Epidermal melanocyte (primary cell): Measurements from ENCODE around the gene PLXNA1.

Experiments used
- DNase-seq: peaks from one replicate; pipeline ENCODE4 v3.0.0; 2011; ENCODE audit warnings: low spot score; ENCODE audit not compliant: insufficient read length

The PLXNA1 gene

GRCh38 chr3:127017229-127017628 is 34.3 kb downstream of the PLXNA1 start:
- DNase-seq: no peak

DNA sequence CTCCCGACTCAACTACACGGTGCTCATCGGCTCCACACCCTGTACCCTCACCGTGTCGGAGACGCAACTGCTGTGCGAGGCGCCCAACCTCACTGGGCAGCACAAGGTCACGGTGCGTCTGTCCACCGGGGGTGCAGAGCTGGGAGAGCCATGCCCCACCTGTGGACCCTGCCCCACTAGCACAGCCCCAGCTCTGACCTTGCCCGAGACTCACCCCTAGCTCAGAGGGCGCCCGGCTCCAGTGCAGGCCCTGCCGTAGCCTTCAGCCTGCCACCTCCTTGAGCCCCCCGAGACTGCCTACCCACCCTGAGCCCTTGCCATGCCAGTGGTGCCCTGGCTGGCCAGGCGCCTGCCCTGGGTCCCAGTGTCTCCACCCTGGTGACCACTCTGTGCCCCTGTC is 34.9 kb downstream of the PLXNA1 start:
- no peak for DNase-seq

DNA sequence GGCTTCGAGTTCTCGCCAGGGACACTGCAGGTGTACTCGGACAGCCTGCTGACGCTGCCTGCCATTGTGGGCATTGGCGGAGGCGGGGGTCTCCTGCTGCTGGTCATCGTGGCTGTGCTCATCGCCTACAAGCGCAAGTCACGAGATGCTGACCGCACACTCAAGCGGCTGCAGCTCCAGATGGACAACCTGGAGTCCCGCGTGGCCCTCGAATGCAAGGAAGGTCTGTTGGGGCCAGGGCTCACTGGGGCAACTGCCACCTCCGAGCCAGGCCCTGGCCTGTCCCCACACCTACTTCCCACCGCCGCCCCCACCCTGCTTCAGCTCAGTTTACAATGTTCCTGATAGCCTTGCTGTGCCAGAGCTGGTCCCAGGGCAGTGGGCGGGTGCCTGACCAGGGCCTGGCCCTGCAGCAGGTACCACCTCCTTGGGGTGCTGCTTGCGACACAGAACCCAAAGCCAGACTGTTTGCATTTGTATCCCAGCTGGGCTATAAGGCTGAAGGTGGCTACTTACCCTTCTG is 35.5 kb downstream of the PLXNA1 start:
- no peak for DNase-seq

DNA sequence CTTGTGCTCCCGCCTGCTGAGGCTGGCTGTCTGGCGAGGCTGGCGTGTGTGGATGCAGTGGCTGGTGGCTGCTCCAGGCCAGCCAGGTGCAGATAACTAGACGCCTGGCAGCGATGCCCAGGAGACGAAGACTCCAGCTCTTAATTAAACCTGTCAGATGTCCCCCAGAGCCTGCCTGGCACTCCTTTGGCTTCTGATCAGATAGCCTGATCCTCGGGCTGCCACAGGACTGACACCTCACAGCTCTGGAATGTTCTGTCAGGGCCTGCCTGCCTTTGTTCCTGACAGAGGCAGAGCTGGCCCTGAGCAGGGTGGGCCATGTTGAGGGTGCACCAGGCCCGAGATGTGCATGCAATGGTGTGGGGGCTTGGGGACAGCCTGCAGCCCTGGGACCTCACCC is 36.5 kb downstream of the PLXNA1 start:
- DNase-seq: peak; percentile 62

GRCh38 chr3:127020543-127020942 is 37.6 kb downstream of the PLXNA1 start:
- DNase-seq: no peak

DNA sequence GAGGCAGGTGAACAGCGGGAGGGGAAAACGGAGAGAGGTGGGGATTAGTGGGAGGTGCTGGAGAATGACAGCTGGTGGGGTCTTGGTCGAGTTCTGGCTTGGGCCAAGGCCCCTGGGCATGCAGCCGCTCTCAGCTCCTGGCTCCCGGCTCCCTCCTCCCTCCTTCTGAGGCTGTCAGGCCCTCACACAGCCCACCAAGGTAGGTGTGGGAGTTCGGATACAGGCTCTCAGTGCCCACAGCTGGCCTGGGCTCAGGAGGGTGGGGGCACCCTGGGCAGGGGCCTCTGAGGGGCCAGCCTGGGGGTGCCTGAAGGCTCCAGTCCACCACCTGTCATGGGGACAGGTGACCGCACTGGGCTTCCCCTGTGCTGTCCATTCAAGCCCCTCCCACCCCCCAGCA is 39.9 kb downstream of the PLXNA1 start:
- no peak for DNase-seq

- DNase-seq: no peak
These were observed 42.5 kb downstream of the PLXNA1 start for GRCh38 chr3:127025456-127025855.

DNA sequence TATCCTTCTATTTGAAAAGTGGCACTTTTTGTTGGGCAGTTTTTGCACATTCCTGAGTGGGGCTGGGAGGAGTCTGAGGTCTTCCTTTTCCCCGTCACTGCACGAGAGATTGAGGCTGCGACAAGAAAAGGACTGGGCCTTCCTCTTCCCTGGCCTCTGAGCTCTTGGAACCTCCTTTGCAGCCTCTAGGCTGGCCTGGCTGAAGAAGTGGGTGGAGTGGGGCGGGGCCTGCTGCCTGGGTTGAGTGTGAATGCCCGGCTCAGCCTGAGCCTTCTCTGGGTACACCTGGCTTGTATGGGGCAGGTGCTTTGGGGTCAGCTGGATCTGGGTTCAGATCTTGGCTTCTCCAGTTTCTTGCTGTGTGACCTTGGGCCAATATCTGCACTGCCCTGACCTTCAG is 43.1 kb downstream of the PLXNA1 start:
- no peak for DNase-seq

- DNase-seq: no peak
These were observed 43.7 kb downstream of the PLXNA1 start for GRCh38 chr3:127026661-127027060.

DNA sequence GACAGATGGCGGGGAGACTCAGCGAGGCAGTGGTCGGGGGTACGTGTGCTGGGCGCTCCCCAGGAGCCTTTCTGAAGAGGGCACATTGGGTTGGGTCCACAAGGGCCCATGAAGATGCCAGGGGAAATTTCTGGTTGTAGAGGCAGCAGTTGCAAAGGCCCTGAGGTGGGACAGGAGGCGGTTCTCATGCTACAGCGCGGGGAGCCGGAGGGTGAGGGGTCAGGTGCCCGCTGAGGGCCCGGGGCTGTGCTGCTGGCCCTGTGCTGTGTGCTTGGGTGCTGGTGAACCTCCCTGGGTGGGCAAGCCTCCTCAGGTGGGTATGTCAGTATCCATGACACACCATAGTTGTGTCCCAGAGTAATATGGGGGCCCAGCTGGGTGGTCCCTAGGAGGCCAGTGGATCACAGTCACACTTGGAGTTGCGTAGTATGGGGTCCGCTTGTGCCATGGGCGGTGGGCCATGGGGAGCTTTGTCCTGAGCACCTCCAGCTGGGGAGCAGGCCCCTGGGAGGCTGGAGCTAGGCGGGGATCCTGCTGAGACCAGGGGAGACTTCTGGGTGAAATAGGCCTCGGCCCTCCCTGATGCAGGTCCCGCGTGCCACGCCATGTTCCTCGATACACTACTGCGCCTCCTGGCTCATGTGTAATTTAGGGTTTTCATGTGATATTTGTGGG is 44.3 kb downstream of the PLXNA1 start:
- no peak for DNase-seq

DNA sequence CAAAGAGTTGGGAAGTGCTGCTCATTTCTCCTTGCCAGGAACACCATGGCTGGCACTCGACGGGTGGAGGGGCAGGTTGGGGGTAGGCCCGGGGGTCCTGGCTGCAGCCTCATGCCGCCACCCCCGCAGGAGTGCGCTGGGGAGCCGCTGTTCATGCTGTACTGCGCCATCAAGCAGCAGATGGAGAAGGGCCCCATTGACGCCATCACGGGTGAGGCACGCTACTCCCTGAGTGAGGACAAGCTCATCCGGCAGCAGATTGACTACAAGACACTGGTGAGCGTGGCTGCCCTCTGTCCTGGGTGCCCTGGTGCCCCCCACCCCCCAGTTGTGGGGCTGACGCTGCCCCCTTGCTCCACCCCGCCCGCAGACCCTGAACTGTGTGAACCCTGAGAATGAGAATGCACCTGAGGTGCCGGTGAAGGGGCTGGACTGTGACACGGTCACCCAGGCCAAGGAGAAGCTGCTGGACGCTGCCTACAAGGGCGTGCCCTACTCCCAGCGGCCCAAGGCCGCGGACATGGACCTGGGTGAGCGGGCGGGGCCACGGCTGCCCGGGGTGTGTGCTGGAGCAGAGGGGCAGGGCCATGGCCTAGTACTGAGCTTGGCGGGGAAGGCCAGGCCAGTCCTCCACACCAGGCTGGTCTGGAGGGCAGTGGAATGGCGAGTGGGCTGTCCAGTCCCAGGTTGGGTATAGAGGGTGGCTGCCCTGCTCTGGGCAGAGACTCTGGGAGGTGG is 45.1 kb downstream of the PLXNA1 start:
- DNase-seq: no peak

GRCh38 chr3:127028781-127029657 is 46.1 kb downstream of the PLXNA1 start:
- no peak for DNase-seq

DNA sequence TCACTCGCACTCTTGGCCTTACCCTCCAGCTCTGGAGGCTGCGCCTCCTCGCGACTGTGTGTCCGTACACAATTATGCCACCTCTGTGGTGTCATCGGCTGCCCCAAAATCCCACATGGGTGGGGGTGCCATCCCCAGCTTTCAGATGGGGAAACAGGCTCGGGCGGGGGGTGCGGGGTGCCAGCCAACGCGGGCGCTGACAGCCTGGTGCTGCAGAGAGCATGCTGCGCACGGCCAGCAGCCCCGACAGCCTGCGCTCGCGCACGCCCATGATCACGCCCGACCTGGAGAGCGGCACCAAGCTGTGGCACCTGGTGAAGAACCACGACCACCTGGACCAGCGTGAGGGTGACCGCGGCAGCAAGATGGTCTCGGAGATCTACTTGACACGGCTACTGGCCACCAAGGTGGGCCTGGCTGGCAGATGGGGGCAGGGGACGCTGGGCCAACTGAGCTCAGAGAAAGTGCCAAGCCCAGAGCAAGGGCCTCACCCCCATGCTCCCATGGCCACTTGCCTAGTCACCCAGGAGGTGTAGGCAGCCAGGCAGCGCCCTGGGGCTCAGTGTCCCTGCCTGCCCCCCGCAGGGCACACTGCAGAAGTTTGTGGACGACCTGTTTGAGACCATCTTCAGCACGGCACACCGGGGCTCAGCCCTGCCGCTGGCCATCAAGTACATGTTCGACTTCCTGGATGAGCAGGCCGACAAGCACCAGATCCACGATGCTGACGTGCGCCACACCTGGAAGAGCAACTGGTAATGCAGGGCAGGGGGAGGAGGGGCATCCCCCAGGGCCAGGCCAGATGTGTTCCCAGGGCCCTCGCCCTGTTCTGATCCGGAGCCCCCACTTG is 47.0 kb downstream of the PLXNA1 start:
- no peak for DNase-seq

DNA sequence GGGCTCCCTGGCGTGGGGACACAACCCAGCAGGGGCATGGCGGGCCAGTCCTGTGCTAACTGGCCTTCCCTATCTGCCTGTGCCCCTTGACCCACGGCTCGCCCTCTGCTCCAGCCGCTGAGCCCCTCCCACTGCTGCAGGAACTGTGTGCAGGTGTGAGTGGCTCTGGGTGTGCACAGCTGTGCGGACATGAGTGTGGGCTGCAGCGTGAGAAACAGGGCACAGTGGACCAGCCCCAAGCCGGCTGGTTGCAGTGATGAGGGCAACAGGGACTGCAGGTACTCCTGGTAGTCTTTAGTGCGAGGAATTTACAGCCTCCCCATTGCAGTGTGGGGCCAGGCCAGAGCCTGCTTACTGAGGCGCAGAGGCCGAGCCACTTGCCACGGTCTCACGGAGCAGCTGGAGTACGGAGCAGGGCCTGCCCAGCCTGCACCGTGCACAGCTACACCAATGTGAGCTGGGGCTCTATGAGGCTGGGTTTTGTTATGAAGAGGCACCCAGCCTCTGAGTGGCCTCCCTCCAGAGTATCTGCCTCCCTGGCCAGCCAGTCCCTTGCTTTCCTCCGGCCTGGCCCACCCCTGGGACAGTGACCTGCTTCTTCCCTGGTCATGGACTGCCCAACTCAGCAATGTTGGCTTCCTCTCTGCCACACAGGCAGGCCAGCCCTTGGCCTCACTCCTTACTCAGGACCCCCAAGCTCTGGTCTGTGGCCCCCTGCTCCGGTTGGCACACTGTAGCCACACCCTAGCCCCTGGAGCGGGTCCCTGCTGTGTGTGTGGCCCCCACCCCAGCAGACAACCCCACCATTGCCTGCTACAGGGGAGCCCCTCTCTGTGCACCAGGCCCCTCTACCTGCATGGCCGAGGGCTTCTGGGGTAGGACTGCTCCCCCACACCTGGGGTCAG is 47.8 kb downstream of the PLXNA1 start:
- DNase-seq: no peak

DNA sequence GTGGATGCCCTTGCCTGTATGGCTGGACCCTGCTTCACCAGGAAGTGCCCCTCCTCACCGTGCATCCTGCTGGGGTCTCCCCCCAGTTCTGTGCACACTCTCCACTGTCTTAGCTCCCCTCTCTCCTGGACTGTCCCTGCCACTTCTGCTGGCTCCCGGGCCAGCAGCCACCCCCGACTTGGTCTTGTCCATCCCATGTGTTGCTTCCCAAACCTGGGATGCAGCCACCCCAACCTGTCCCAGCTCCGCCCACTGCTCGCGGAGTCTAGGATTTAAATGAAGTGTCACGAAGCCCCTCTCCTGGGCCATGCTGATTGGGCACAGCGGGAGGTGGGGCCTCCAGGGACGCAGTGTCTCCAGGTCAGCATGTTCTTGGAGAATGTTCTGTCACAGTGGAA is 48.5 kb downstream of the PLXNA1 start:
- no peak for DNase-seq

GRCh38 chr3:127031845-127032244 is 48.9 kb downstream of the PLXNA1 start:
- no peak for DNase-seq

- DNase-seq: no peak
These were observed 49.5 kb downstream of the PLXNA1 start for GRCh38 chr3:127032296-127032990.
